ENCODE data around the gene TMEM95. TPM values are rescaled to one million over a fixed set of nuclear protein-coding genes. Genes with fewer than 3 reads are reported as not detected.

The TMEM95 gene
- total and polyA plus RNA-seq, 10 of the 15 experiments (the other 5 are each of a cell fraction or from before 2014, with no cell fraction given), result 0.05 to 0.28 TPM; not detected in 8

DNA sequence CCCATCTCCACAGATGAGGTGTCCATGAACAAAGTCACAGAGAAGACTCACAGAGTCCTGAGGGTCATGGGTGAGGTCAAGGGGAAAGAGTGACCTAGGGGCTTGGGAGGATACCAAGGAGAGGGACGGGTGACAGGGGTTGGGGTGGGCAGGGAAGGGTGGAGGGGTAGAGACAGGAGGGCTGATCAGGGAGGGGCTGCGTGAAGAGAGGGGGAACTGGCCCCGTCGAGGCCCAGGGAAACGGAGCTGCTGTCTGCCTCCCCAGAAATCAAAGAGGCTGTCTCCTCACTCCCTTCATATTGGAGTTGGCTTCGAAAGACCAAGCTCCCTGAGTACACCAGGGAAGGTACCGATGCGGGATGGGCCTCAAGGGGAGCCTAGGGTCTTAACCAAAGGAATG is 617 bp downstream of the TMEM95 start:
- Histone ChIP-seq H4K20me1 (ENCODE audit: control insufficient read depth, insufficient read depth) (no peaks in the 10 kb centered on the region), H3K27me3 (replicated peaks in 1 of 2; ENCODE audit: control insufficient read depth in 2 of 2, insufficient read depth in 2 of 2, low read length in 1 of 2) (no peaks in the 10 kb centered on the region), H3K9ac (ENCODE audit: control insufficient read depth, insufficient read depth, low read length) (no peak overlapping the region), H3K79me2 (ENCODE audit: control insufficient read depth, insufficient read depth, low read length) (peaks cover 7% of the 10 kb centered on the region), H2AFZ (ENCODE audit: control insufficient read depth, low read depth, low read length) (no peak overlapping the region), H3K9me3 (replicated peaks; ENCODE audit: control insufficient read depth, insufficient read depth, low read length) (no peaks in the 10 kb centered on the region), H3K4me1 (ENCODE audit: control insufficient read depth, insufficient read depth, low read length) (peaks cover 23% of the 10 kb centered on the region), H3K27ac (ENCODE audit: control insufficient read depth, insufficient read depth) (no peak overlapping the region), H3K4me3 (no peak overlapping the region), H3K4me2 (ENCODE audit: control insufficient read depth, insufficient read depth) (no peak overlapping the region), H3K36me3 (ENCODE audit: control insufficient read depth in 2 of 2, insufficient read depth in 2 of 2, low read length in 1 of 2) (no peaks in the 10 kb centered on the region)
- ChIA-PET RAD21 (ENCODE audit: unreplicated experiment) (interaction anchor here (0.6 to 3.6 kb wide), 15 partner anchors 18 to 362 kb away, joined by 3 to 31 read pairs (median 4); partner anchors contain the start of genes ACAP1, DNAH2, MPDU1 and TMEM102), SMC1A (ENCODE audit: uncharacterized antibody, unreplicated experiment) (interaction anchor here (0.6 to 2.4 kb wide), 14 partner anchors 19 to 332 kb away, joined by 3 to 10 read pairs (median 4); partner anchors contain the start of genes ACAP1, SLC2A4, TMEM256 and TP53), POLR2A (interaction anchor here (0.6 to 1.5 kb wide), 5 partner anchors 81 to 503 kb away, joined by 3 to 9 read pairs (median 3); partner anchors contain the start of genes TMEM102, TP53 and WRAP53), CTCF (interaction anchor here (0.6 to 4.0 kb wide), 54 partner anchors 11 to 651 kb away, joined by 3 to 58 read pairs (median 4); partner anchors contain the start of genes ACAP1, CD68, KDM6B and MPDU1)
- no TSS peak for BruUV-seq (replicated peaks)
- in situ Hi-C loops (cut with MboI), result no loop called here
- intact Hi-C loops (cut with micrococcal nuclease; ENCODE audit: unreplicated experiment), result no loop called here
- no peak for FAIRE-seq
- no peak for TF ChIP-seq ZNF274 (IDR thresholded peaks at IDR 0.05; ENCODE audit: insufficient read depth, insufficient read length)
- no peak for TF ChIP-seq ZZZ3 (IDR thresholded peaks at IDR 0.05; ENCODE audit: control insufficient read depth, insufficient read length, low read depth)
- TF ChIP-seq HSF1 (IDR thresholded peaks at IDR 0.05; ENCODE audit: low read depth, low read length), result no peak
- TF ChIP-seq GABPA (IDR thresholded peaks at IDR 0.05; ENCODE audit: low read depth), result no peak
- TF ChIP-seq CHD2 (IDR thresholded peaks at IDR 0.05; ENCODE audit: borderline replicate concordance, low read depth, low read length), result no peak
- TF ChIP-seq PAX5 (IDR thresholded peaks at IDR 0.05; ENCODE audit: borderline replicate concordance, low read depth, low read length), result no peak
- no peak for TF ChIP-seq POLR2AphosphoS2 (IDR thresholded peaks at IDR 0.05; ENCODE audit: low read depth, low read length)
- TF ChIP-seq SMAD1 (IDR thresholded peaks at IDR 0.05; ENCODE audit: low read depth, partially characterized antibody), result no peak
- 77% methylated on average over 6 of the region's 8 CpGs for WGBS (ENCODE audit: insufficient coverage, insufficient replicate concordance, low lambda C conversion rate, missing lambda C conversion rate)
- DNase-seq (ENCODE audit: low read depth, low spot score), result no peak
- ATAC-seq, result no peak

Data from GM12878 (cell line).